Neural progenitor cell (in vitro differentiated cells): ENCODE measurements around the gene SRPX2. TPM values are rescaled to one million over a fixed set of nuclear protein-coding genes. Genes with fewer than 3 reads are reported as not detected.

Source experiments
- DNase-seq: peaks from one replicate; pipeline ENCODE4 v3.0.0-alpha.2; 2016; ENCODE audit warnings: low spot score
- H2AFZ ChIP-seq: fragments of 200-600 bp; sonication (generic); replicated peaks from 2 replicates; pipeline ENCODE4 v1.6.1; 2016; ENCODE audit warnings: antibody characterized with exemption
- H3F3A ChIP-seq: fragments of 200-600 bp; sonication (generic); 2 replicates; pipeline ENCODE4 v1.6.1; 2016; ENCODE audit warnings: antibody characterized with exemption, low read depth
- H3K27ac ChIP-seq: fragments of 200-600 bp; sonication (generic); 2 replicates; pipeline ENCODE4 v1.5.1; 2016; ENCODE audit warnings: mild to moderate bottlenecking
- H3K27me3 ChIP-seq: fragments of 200-600 bp; sonication (generic); 2 replicates; pipeline ENCODE4 v1.6.1; 2016; ENCODE audit warnings: mild to moderate bottlenecking, moderate library complexity
- H3K36me3 ChIP-seq: fragments of 200-600 bp; sonication (generic); 2 replicates; pipeline ENCODE4 v1.5.1; 2016
- H3K4me1 ChIP-seq: fragments of 200-600 bp; sonication (generic); 2 replicates; pipeline ENCODE4 v1.6.1; 2016; ENCODE audit warnings: mixed run types
- H3K4me2 ChIP-seq: fragments of 200-600 bp; sonication (generic); 2 replicates; pipeline ENCODE4 v1.6.1; 2016
- H3K4me3 ChIP-seq: fragments of 200-600 bp; sonication (generic); 2 replicates; pipeline ENCODE4 v1.5.1; 2016
- H3K79me2 ChIP-seq: fragments of 200-600 bp; sonication (generic); 2 replicates; pipeline ENCODE4 v1.6.1; 2016; ENCODE audit warnings: low read depth
- H3K9ac ChIP-seq: fragments of 200-600 bp; sonication (generic); 2 replicates; pipeline ENCODE4 v1.6.1; 2016
- H3K9me3 ChIP-seq: fragments of 200-600 bp; sonication (generic); 2 replicates; pipeline ENCODE4 v1.5.1; 2016; ENCODE audit warnings: low read depth
- H4K20me1 ChIP-seq: fragments of 200-600 bp; sonication (generic); 2 replicates; pipeline ENCODE4 v1.6.1; 2016; ENCODE audit warnings: low read depth
- H3K27ac Mint-ChIP-seq: 3 replicates; pipeline ENCODE4 v1.8.0; 2021; ENCODE audit warnings: mixed read lengths
- H3K27me3 Mint-ChIP-seq: 2 replicates; pipeline ENCODE4 v1.8.0; 2022; ENCODE audit warnings: low read depth, mild to moderate bottlenecking, inconsistent platforms, moderate library complexity, mixed read lengths; ENCODE audit not compliant: insufficient read depth
- H3K36me3 Mint-ChIP-seq: 3 replicates; pipeline ENCODE4 v1.8.0; 2021; ENCODE audit warnings: mixed read lengths
- H3K4me1 Mint-ChIP-seq: 3 replicates; pipeline ENCODE4 v1.8.0; 2021; ENCODE audit warnings: mixed read lengths
- H3K4me3 Mint-ChIP-seq: 3 replicates; pipeline ENCODE4 v1.8.0; 2021; ENCODE audit warnings: mild to moderate bottlenecking, moderate library complexity, mixed read lengths
- H3K9me3 Mint-ChIP-seq: 3 replicates; pipeline ENCODE4 v1.8.0; 2020; ENCODE audit warnings: mixed read lengths
- CTCF ChIP-seq: fragments of 200-600 bp; sonication (generic); IDR thresholded peaks from 2 replicates; pipeline ENCODE4 v1.5.1; 2017; ENCODE audit warnings: antibody characterized with exemption, mild to moderate bottlenecking
- EZH2 ChIP-seq: fragments of 200-600 bp; sonication (generic); IDR thresholded peaks from 2 replicates; pipeline ENCODE4 v1.6.1; 2017; ENCODE audit warnings: antibody characterized with exemption, mild to moderate bottlenecking, moderate library complexity
- EZH2phosphoT487 ChIP-seq: fragments of 200-600 bp; sonication (generic); IDR thresholded peaks from 2 replicates; pipeline ENCODE4 v1.6.1; 2017; ENCODE audit warnings: antibody characterized with exemption
- total RNA-seq: library from RNA; depleted of rRNA; stranded (reverse); fragments of >200 nt; gene quantifications from 2 replicates; pipeline ENCODE4 v1.2.3, GENCODE V29; 2015; ENCODE audit warnings: low replicate concordance

Gene SRPX2
- total RNA-seq, 1 donor from 2014 or later = 0.11 TPM

GRCh38 chrX:100696699-100697351 is 52.8 kb downstream of the SRPX2 start:
- Mint-ChIP-seq H3K27ac (no peak overlapping the region), H3K4me3 (no peak overlapping the region), H3K4me1 (no peaks in the 10 kb centered on the region), H3K27me3 (no peaks in the 10 kb centered on the region), H3K9me3 (no peaks in the 10 kb centered on the region), H3K36me3 (no peaks in the 10 kb centered on the region)
- no peaks in the 10 kb centered on the region for H3K9me3 ChIP-seq
- no peak overlapping the region for H3K9ac ChIP-seq
- no peaks in the 10 kb centered on the region for H3K36me3 ChIP-seq
- H3K4me3 ChIP-seq = no peak overlapping the region
- no peak for DNase-seq
- H3K27me3 ChIP-seq = peaks cover 5% of the 10 kb centered on the region
- no peak for TF ChIP-seq EZH2phosphoT487
- TF ChIP-seq CTCF = no peak
- no peak for TF ChIP-seq EZH2
- no peaks in the 10 kb centered on the region for H3K79me2 ChIP-seq
- no peak overlapping the region for H3K27ac ChIP-seq
- H3K4me1 ChIP-seq = no peaks in the 10 kb centered on the region
- H2AFZ ChIP-seq = no peak overlapping the region
- H3K4me2 ChIP-seq = no peak overlapping the region
- H4K20me1 ChIP-seq = no peaks in the 10 kb centered on the region
- no peaks in the 10 kb centered on the region for H3F3A ChIP-seq

- Histone ChIP-seq H3K9me3 (no peaks in the 10 kb centered on the region), H3K4me2 (no peak overlapping the region), H3F3A (no peaks in the 10 kb centered on the region), H3K4me1 (no peaks in the 10 kb centered on the region), H3K27ac (no peak overlapping the region), H3K27me3 (peaks cover 5% of the 10 kb centered on the region), H3K36me3 (no peaks in the 10 kb centered on the region), H4K20me1 (no peaks in the 10 kb centered on the region), H3K9ac (no peak overlapping the region), H3K4me3 (no peak overlapping the region), H2AFZ (no peak overlapping the region), H3K79me2 (no peaks in the 10 kb centered on the region)
- Mint-ChIP-seq H3K4me3 (no peak overlapping the region), H3K4me1 (no peaks in the 10 kb centered on the region), H3K27me3 (no peaks in the 10 kb centered on the region), H3K27ac (no peak overlapping the region), H3K36me3 (no peaks in the 10 kb centered on the region), H3K9me3 (no peaks in the 10 kb centered on the region)
- no peak for TF ChIP-seq EZH2
- no peak for TF ChIP-seq CTCF
- TF ChIP-seq EZH2phosphoT487 = no peak
- no peak for DNase-seq
These were observed 54.6 kb downstream of the SRPX2 start for GRCh38 chrX:100698551-100698950.

- Histone ChIP-seq H3K79me2 (no peaks in the 10 kb centered on the region), H3K27ac (no peak overlapping the region), H3K36me3 (no peaks in the 10 kb centered on the region), H2AFZ (no peak overlapping the region), H3K9me3 (no peaks in the 10 kb centered on the region), H4K20me1 (no peaks in the 10 kb centered on the region), H3K4me1 (no peaks in the 10 kb centered on the region), H3F3A (no peaks in the 10 kb centered on the region), H3K27me3 (peaks cover 3% of the 10 kb centered on the region), H3K9ac (no peak overlapping the region), H3K4me3 (no peak overlapping the region), H3K4me2 (no peak overlapping the region)
- Mint-ChIP-seq H3K9me3 (no peaks in the 10 kb centered on the region), H3K27ac (no peak overlapping the region), H3K4me1 (no peaks in the 10 kb centered on the region), H3K4me3 (no peak overlapping the region), H3K27me3 (no peaks in the 10 kb centered on the region), H3K36me3 (no peaks in the 10 kb centered on the region)
- no peak for DNase-seq
- no peak for TF ChIP-seq EZH2phosphoT487
- no peak for TF ChIP-seq CTCF
- no peak for TF ChIP-seq EZH2
These were observed 56.8 kb downstream of the SRPX2 start for GRCh38 chrX:100700809-100701208.
